PC-3 (cell line): ENCODE measurements around the gene BEST3. TPM values are rescaled to one million over a fixed set of nuclear protein-coding genes. Genes with fewer than 3 reads are reported as not detected.

ENCODE experiments used
- ATAC-seq: fragments of 200-7000 bp; cut with Tn5 transposase; 2 replicates; pipeline ENCODE4 v1.9.1; 2020; ENCODE audit warnings: mild to moderate bottlenecking, moderate library complexity
- BruUV-seq: library from RNA; stranded (reverse); fragments of 400-500 nt; replicated peaks from 2 replicates; lab custom pipeline; 2021; lab: Mats Ljungman, UMichigan
- CTCF ChIA-PET: fragments of 300-600 bp; sonication (Branson Sonifier 250); formaldehyde crosslinking; loops from one replicate; lab custom pipeline; 2022; ENCODE audit warnings: antibody characterized with exemption; lab: Charles Lee
- POLR2A ChIA-PET: fragments of 300-600 bp; sonication (Branson Sonifier 250); formaldehyde crosslinking; loops from one replicate; lab custom pipeline; 2022; ENCODE audit warnings: antibody characterized with exemption; ENCODE audit not compliant: unreplicated experiment; lab: Charles Lee
- DNase-seq: peaks from one replicate; pipeline ENCODE4 v3.0.0-alpha.2; 2015
- H2AFZ ChIP-seq: fragments of 300-600 bp; sonication (generic); 2 replicates; pipeline ENCODE4 v1.6.0; 2016; ENCODE audit warnings: antibody characterized with exemption, low read length
- H3F3A ChIP-seq: fragments of 300-600 bp; sonication (generic); one replicate; pipeline ENCODE4 v1.6.0; 2017; ENCODE audit warnings: antibody characterized with exemption, low read length, control low read depth, mild to moderate bottlenecking; ENCODE audit not compliant: unreplicated experiment
- H3K27ac ChIP-seq: fragments of 300-600 bp; sonication (generic); 2 replicates; pipeline ENCODE4 v1.5.1; 2016; ENCODE audit warnings: mild to moderate bottlenecking, low read length
- H3K27me3 ChIP-seq: fragments of 300-600 bp; sonication (generic); 2 replicates; pipeline ENCODE4 v1.6.1; 2016; ENCODE audit warnings: low read length, mixed read lengths
- H3K36me3 ChIP-seq: fragments of 300-600 bp; sonication (generic); 2 replicates; pipeline ENCODE4 v1.6.1; 2016; ENCODE audit warnings: low read depth, mixed run types, low read length, mixed read lengths
- H3K4me1 ChIP-seq: fragments of 300-600 bp; sonication (generic); 2 replicates; pipeline ENCODE4 v1.5.1; 2016; ENCODE audit warnings: low read length; ENCODE audit not compliant: insufficient read depth
- H3K4me2 ChIP-seq: fragments of 300-600 bp; sonication (generic); 2 replicates; pipeline ENCODE4 v1.6.0; 2016; ENCODE audit warnings: low read length
- H3K4me3 ChIP-seq: fragments of 300-600 bp; sonication (generic); 2 replicates; pipeline ENCODE4 v1.5.1; 2016; ENCODE audit warnings: mild to moderate bottlenecking, low read length, mixed read lengths
- H3K79me2 ChIP-seq: fragments of 300-600 bp; sonication (generic); 2 replicates; pipeline ENCODE4 v1.6.1; 2017; ENCODE audit warnings: low read length, mixed read lengths
- H3K9ac ChIP-seq: fragments of 300-600 bp; sonication (generic); 2 replicates; pipeline ENCODE4 v1.6.0; 2016; ENCODE audit warnings: mild to moderate bottlenecking, low read length
- H3K9me2 ChIP-seq: fragments of 300-600 bp; sonication (generic); replicated peaks from 2 replicates; pipeline ENCODE4 v1.6.1; 2016; ENCODE audit warnings: mixed run types, low read length, mixed read lengths
- H3K9me3 ChIP-seq: fragments of 300-600 bp; sonication (generic); 2 replicates; pipeline ENCODE4 v1.6.1; 2016; ENCODE audit warnings: low read length, mixed read lengths
- H4K20me1 ChIP-seq: fragments of 300-600 bp; sonication (generic); 2 replicates; pipeline ENCODE4 v1.6.1; 2016; ENCODE audit warnings: low read length, mixed read lengths
- CTCF ChIP-seq: fragments of 300-600 bp; sonication (generic); conservative IDR thresholded peaks from 2 replicates; pipeline ENCODE4 v1.5.1; 2017; ENCODE audit warnings: antibody characterized with exemption, low read depth, mild to moderate bottlenecking, low read length
- EZH2 ChIP-seq: fragments of 300-600 bp; sonication (generic); IDR thresholded peaks from one replicate; pipeline ENCODE4 v1.6.1; 2017; ENCODE audit warnings: antibody characterized with exemption, mild to moderate bottlenecking, low read length; ENCODE audit not compliant: unreplicated experiment
- EZH2phosphoT487 ChIP-seq: fragments of 300-600 bp; sonication (generic); IDR thresholded peaks from 2 replicates; pipeline ENCODE4 v1.6.1; 2018; ENCODE audit warnings: mild to moderate bottlenecking, antibody characterized with exemption, low read length, borderline replicate concordance
- intact Hi-C: fragments of 100-400 bp; cut with micrococcal nuclease; formaldehyde crosslinking; loops from 2 replicates; pipeline ENCODE4 v1.9.0; 2023
- total RNA-seq: library from RNA; depleted of rRNA; stranded (reverse); fragments of >200 nt; gene quantifications from 2 replicates; pipeline ENCODE4 v1.2.3, GENCODE V29; 2014

BEST3 gene
- total RNA-seq, 1 experiment from 2014 or later, result 0.55 TPM

DNA sequence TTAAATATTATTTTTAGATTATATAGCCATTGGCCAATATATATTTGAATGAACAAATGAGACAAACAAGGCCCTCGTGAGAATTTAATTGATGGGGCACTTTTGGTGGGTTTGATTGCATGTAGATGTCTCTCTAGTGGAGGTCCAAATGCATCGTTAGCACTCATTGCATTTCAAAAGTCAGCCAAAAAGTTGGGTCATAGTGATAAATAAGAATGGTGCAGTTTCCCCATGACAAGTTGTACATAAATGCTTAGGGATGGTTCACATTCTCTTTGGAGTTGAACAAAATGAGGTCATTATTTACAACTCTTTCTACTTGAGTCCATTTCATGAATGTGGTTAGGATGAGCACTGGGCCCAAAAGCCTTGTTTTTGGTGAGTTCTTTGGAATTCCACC is 1.0 kb downstream of the BEST3 start:
- no TSS peak for BruUV-seq
- intact Hi-C loops, result no loop called here

GRCh38 chr12:69694123-69694522 is 5.0 kb downstream of the BEST3 start:
- intact Hi-C loops, result no loop called here

More for the DNA sequence above, 1.0 kb downstream of the BEST3 start:
- H3K79me2 ChIP-seq, result no peaks in the 10 kb centered on the region
- H3K27ac ChIP-seq, result no peak overlapping the region
- no peaks in the 10 kb centered on the region for H3K9me3 ChIP-seq
- ChIA-PET CTCF (no interaction called here), POLR2A (no interaction called here)
- no peaks in the 10 kb centered on the region for H3K9me2 ChIP-seq
- H3K36me3 ChIP-seq, result no peaks in the 10 kb centered on the region
- no peak overlapping the region for H3K9ac ChIP-seq
- no peak for TF ChIP-seq EZH2phosphoT487
- TF ChIP-seq CTCF, result no peak
- no peak for TF ChIP-seq EZH2
- no peak overlapping the region for H3K4me2 ChIP-seq
- DNase-seq (no peak), ATAC-seq (no peak)
- no peaks in the 10 kb centered on the region for H3F3A ChIP-seq
- no peaks in the 10 kb centered on the region for H4K20me1 ChIP-seq
- H3K4me3 ChIP-seq, result no peak overlapping the region
- H3K27me3 ChIP-seq, result no peaks in the 10 kb centered on the region
- H2AFZ ChIP-seq, result no peak overlapping the region
- H3K4me1 ChIP-seq, result peaks cover 9% of the 10 kb centered on the region

More at GRCh38 chr12:69694123-69694522, 5.0 kb downstream of the BEST3 start:
- H3K9me3 ChIP-seq, result no peaks in the 10 kb centered on the region
- peaks cover 17% of the 10 kb centered on the region for H3K4me1 ChIP-seq
- no peak overlapping the region for H3K27ac ChIP-seq
- ChIA-PET POLR2A (no interaction called here), CTCF (no interaction called here)
- H3K4me3 ChIP-seq, result no peak overlapping the region
- ATAC-seq (no peak), DNase-seq (no peak)
- BruUV-seq, result no TSS peak
- no peaks in the 10 kb centered on the region for H4K20me1 ChIP-seq
- no peaks in the 10 kb centered on the region for H3K79me2 ChIP-seq
- H3K27me3 ChIP-seq, result no peaks in the 10 kb centered on the region
- H3F3A ChIP-seq, result no peaks in the 10 kb centered on the region
- H3K4me2 ChIP-seq, result no peak overlapping the region
- H3K36me3 ChIP-seq, result no peaks in the 10 kb centered on the region
- no peaks in the 10 kb centered on the region for H3K9me2 ChIP-seq
- no peak overlapping the region for H2AFZ ChIP-seq
- no peak for TF ChIP-seq CTCF
- no peak for TF ChIP-seq EZH2phosphoT487
- TF ChIP-seq EZH2, result no peak
- no peak overlapping the region for H3K9ac ChIP-seq
